Psoas muscle (tissue), 8 donors: ENCODE measurements around the gene FAM222B. TPM values are rescaled to one million over a fixed set of nuclear protein-coding genes. Genes with fewer than 3 reads are reported as not detected.

Experiments
- ATAC-seq, 4 donors: fragments of 200-7000 bp; cut with Tn5 transposase; one replicate each; pipeline ENCODE4 v1.9.1; 2020; ENCODE audit warnings: moderate library complexity in 3 of 4, mild to moderate bottlenecking in 2 of 4
- DNase-seq, 2 donors: peaks; one replicate each; pipeline ENCODE4 v3.0.0-alpha.2; 2020
- H3K27ac ChIP-seq: fragments of 200-600 bp; one replicate; pipeline ENCODE4 v1.8.0; 2022
- H3K27me3 ChIP-seq, 3 donors: fragments of 200-600 bp in 1 of 3; one replicate each; pipeline versions ENCODE4 v1.6.1 to v1.8.0; 2013 to 2022; ENCODE audit warnings: low read length in 2 of 3, mild to moderate bottlenecking in 2 of 3, moderate library complexity in 1 of 3; ENCODE audit not compliant: insufficient read depth in 3 of 3
- H3K36me3 ChIP-seq, 2 donors: fragments of 200-600 bp in 1 of 2; one replicate each; pipeline versions ENCODE4 v1.6.1 to v1.8.0; 2013 to 2022; ENCODE audit warnings: low read depth in 1 of 2, mild to moderate bottlenecking in 1 of 2, moderate library complexity in 1 of 2; ENCODE audit not compliant: insufficient read depth in 1 of 2
- H3K4me1 ChIP-seq: fragments of 200-600 bp; one replicate; pipeline ENCODE4 v1.8.0; 2022
- H3K4me3 ChIP-seq: fragments of 200-600 bp; one replicate; pipeline ENCODE4 v1.8.0; 2022; ENCODE audit warnings: mild to moderate bottlenecking
- H3K9me3 ChIP-seq: fragments of 200-600 bp; one replicate; pipeline ENCODE4 v1.8.0; 2022
- CTCF ChIP-seq: fragments of 200-600 bp; IDR thresholded peaks from one replicate; pipeline ENCODE4 v1.8.0; 2022; ENCODE audit warnings: antibody characterized with exemption
- WGBS, 3 donors: extraction: QIAGEN DNeasy Blood & Tissue Kit; methylation state at CpG; one replicate each; pipeline versions ENCODE4 v1.1.6 to v1.1.7; 2013; 5-methylcytosine and 5-hydroxymethylcytosine counted together
- intact Hi-C, 2 donors: fragments of 100-400 bp; cut with DNase I; formaldehyde crosslinking; loops; one replicate each; pipeline versions ENCODE4 v1.11.0 to v1.14.2; 2022
- polyA plus RNA-seq, 3 donors: library from polyadenylated mRNA; stranded (reverse); fragments of 200-250 nt; gene quantifications; one replicate each; pipeline ENCODE4 v1.2.3, GENCODE V29; 2013
- total RNA-seq, 4 donors: library from RNA; stranded (reverse); fragmentation: NEBNext Ultra II Directional in 2 of 4; extraction: Animal tissue kit (Norgen Biotek cat#: 25700) in 2 of 4; gene quantifications; one replicate each; pipeline versions ENCODE4 v1.2.1 to v1.2.4, GENCODE V29; 2021 to 2023
- donor health status: healthy with polysubstance abuse.
- donor health status: DM: no; HTN: no; CAD: no; lungs with moderate emphysema.
- donor health status: Bipolar disorder and iron deficiency.
- donor health status: healthy.
- donor health status: DM: yes; HTN: yes; CAD: no.
- donor health status: DM: no; HTN: no; CAD: no.
- donor health status: DM: no; HTN: no; CAD: no.
- donor health status: DM: yes; HTN: yes; CAD: no.

Gene FAM222B
- total and polyA plus RNA-seq, 7 donors: 22.4 to 66.2 (median 32.2) TPM

GRCh38 chr17:28744104-28744971, 98.3 kb downstream of the FAM222B start:
- 3 to 7% (median 6%) methylated on average over 32 to 61 of the region's 61 CpGs for WGBS, 3 donors
- peak in 1 of 4 donors; percentile 8 for ATAC-seq
- DNase-seq: peak; percentile 47 to 70

GRCh38 chr17:28743243-28744103, 99.1 kb downstream of the FAM222B start, which contains the start of gene TRAF4:
Gene TRAF4 (plus strand): TSS chr17:28744011. CDS start chr17:28744113, 102 bp downstream.
- peaks cover 0 to 8% of the 10 kb centered on the region in 2 donors for H3K36me3 ChIP-seq

More at GRCh38 chr17:28744104-28744971, 98.3 kb downstream of the FAM222B start:
- Histone ChIP-seq H3K36me3 (peaks cover 0 to 16% of the 10 kb centered on the region in 2 donors), H3K27me3 (no peaks in the 10 kb centered on the region), H3K4me3 (peak overlapping the region; percentile 79), H3K27ac (peak overlapping the region; percentile 78), H3K4me1 (peaks cover 28% of the 10 kb centered on the region), H3K9me3 (no peaks in the 10 kb centered on the region)
- TF ChIP-seq CTCF: no peak
- intact Hi-C loops: no loop called here

GRCh38 chr17:28741358-28742349, 100.9 kb downstream of the FAM222B start:
- Histone ChIP-seq H3K4me3 (no peak overlapping the region), H3K27ac (no peak overlapping the region), H3K4me1 (peaks cover 23% of the 10 kb centered on the region), H3K36me3 (no peaks in the 10 kb centered on the region), H3K27me3 (no peaks in the 10 kb centered on the region), H3K9me3 (no peaks in the 10 kb centered on the region)
- WGBS, 3 donors: 70 to 79% (median 72%) methylated on average over 19 of the region's 19 CpGs
- DNase-seq (peak in 1 of 2 donors; percentile 52), ATAC-seq (no peak)
- no peak for TF ChIP-seq CTCF
- intact Hi-C loops: loop anchor here in 1 of 2 donors (2.0 kb wide), 1 partner anchor 13 kb away; the partner anchor contains the start of gene NEK8

More at GRCh38 chr17:28743243-28744103, 99.1 kb downstream of the FAM222B start, which contains the start of gene TRAF4:
- peak; percentile 31 for TF ChIP-seq CTCF
- peaks cover 28% of the 10 kb centered on the region for H3K4me1 ChIP-seq
- H3K27ac ChIP-seq: peak within 1 kb of the TSS; percentile 78
- H3K9me3 ChIP-seq: no peaks in the 10 kb centered on the region
- DNase-seq (peak; percentile 82 to 84), ATAC-seq (peak; percentile 86 to 91 (median 88))
- no peaks in the 10 kb centered on the region for H3K27me3 ChIP-seq
- peak within 1 kb of the TSS; percentile 79 for H3K4me3 ChIP-seq
- intact Hi-C loops: loop anchor here in 1 of 2 donors (2.0 kb wide), 1 partner anchor 15 kb away; the partner anchor contains the start of gene NEK8
- WGBS, 3 donors: 1 to 3% (median 1%) methylated on average over 35 to 70 of the region's 70 CpGs
